HL-60/S4 (cell line): ENCODE measurements around the gene HDAC4.

Experiments
- in situ Hi-C: fragments of 300-500 bp; cut with MboI; formaldehyde crosslinking; loops from 2 replicates; pipeline ENCODE4 v1.14.3; 2022; ENCODE audit warnings: low sequenced_read_pairs

The HDAC4 gene

DNA sequence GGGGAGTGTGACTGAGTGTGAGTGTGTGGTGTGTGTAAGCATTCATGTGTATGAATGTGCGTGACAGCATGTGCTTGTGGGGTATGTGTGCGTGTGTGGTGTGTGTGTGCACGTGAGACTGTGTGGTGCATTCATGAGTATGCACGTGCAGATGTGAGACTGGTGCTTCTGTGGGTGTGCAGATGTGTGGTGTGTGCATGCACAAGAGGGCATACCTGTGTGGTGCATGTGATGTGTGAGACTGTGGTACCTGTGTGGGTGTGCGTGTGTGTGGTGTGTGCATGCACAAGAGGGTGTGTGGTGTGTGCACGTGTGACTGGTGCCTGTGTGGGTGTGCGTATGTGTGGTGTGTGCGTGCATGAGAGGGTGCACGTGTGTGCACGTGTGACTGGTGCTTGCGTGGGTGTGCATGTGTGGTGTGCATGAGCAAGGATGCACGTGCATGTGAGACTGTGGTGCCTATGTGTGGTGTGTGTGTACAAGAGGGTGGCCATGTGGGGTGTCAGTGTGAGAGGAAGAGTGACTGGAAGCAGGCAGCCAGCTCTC lies 339.6 kb downstream of the HDAC4 start:
- in situ Hi-C loops, result no loop called here

DNA sequence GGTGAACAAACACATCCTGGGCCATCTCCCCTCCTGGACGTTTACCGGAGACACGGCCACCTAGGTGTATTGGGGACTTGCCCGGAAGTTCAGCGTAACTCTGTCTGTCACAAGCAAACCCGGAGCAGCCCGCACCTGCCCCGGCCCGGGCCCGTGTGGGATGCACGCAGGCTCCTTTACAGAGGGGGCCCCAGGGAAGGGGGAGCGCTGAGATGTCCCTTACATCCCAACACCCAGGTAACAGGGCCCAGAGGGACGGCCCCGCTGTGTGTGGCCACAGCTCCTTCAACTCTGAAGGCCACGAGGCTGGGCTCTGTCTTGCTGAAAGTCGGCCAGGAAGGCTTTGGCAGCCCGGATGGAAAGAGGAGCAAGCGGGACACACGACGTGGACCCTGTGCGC lies 340.1 kb downstream of the HDAC4 start:
- in situ Hi-C loops, result no loop called here

GRCh38 chr2:239059854-239060253 lies 341.0 kb downstream of the HDAC4 start:
- in situ Hi-C loops, result no loop called here

DNA sequence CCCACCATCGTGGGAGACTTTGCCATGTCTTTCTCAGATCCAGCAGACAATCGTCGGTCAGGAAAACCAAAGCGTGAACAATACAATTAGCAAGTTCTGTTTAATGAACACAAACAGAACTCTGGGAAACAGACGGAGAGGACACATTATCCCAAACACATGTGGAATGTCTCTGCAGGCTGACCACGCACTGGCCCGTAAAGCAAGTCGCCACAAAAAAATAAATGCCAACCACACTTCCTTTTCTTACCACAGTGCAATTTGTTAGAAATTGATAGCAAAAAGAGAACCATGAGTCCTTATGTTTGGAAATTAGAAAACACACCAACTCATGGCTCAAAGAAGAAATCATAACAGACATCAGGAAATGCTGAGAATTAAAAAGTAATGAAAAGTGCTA lies 342.1 kb downstream of the HDAC4 start:
- in situ Hi-C loops, result no loop called here

GRCh38 chr2:239057533-239057932 lies 343.3 kb downstream of the HDAC4 start:
- in situ Hi-C loops, result no loop called here

DNA sequence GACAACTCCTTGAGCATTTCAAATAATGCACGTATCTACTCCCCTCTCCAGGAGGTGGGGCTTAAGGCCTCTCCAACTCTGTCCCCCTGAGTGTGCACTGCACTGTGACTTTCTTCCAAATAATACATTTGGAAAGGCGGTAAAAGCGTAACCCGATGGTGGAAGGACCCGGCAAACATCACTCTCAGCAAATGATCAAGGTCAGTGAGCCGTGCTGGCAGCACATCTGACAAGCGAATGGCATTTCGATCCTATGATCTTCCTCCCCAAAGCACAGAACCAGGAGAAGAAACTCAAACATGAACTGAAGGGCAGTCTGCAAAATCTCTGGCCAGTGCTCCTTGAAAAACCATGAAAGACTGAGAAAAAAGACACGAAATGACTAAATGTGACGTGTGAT lies 344.2 kb downstream of the HDAC4 start:
- in situ Hi-C loops, result no loop called here

GRCh38 chr2:239055756-239056493 lies 344.9 kb downstream of the HDAC4 start:
- in situ Hi-C loops, result no loop called here

GRCh38 chr2:239054921-239055320 lies 345.9 kb downstream of the HDAC4 start:
- in situ Hi-C loops, result no loop called here

GRCh38 chr2:239053801-239054503 lies 346.9 kb downstream of the HDAC4 start:
- in situ Hi-C loops, result no loop called here

DNA sequence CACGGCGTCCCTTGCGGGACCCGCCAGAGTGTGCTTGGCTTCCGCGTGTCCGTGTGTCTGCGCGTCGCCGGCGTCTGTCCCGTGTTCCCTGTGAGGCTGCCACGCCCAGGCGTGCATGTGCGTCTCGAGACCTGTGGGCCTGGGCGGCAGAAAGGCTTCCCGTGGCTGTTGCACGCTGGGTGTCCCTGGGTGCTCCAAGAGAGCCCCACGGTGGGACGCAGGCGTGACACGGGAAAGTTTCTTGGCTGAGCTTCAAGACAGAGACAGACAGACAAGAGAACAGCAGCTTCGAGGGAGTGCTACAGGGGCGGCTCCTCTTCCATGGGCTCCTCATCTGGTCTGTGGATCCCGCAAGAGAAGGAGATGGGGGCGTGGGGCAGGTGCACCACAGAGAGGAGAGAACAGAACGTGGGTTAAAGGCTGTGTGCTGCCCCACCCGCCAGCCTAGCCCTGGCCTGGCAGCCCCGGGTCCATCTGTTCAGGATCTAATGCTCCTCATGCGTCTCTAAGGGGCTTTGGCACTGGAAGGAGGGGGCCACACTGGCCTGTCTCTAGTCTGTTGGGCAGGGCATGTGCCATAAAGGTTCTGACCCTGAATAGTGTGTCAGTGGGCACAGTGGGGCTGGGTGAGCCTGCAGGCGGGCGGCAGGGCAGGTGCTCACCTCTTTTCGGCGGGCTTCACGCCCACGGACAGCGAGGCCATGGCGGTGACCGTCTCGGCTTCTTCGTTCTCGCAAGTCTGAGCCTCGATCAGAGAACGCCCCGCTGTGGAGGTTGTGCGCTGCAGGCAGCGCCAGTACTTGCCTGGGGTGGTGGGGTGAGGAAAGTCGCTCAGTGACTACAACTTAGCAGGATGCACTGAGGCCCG lies 347.8 kb downstream of the HDAC4 start:
- in situ Hi-C loops, result no loop called here

DNA sequence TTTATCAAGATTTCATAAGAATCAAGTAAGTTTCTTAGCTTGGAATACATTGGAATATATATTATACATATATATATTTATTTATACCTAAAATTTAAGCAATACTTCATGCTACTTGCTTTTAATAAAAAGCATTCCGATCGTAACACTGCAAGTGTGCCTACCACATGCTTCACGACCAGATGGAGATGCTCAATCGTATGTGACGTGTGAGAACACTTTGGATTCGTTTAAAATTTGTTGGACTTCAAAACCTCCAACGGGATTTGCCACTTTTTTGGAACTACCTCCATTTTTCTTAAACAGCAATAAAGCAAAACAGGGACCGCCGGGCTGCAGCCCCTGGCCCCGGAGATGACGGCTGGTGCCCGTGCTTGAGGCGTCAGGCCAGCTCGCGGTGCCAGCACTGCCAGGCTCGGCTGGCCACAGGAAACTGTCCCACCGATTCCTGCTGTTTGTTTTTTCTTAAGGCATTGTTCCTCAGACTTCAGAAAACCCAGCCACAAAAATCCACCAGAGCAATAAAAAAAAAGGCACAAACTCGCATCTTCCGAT lies 348.9 kb downstream of the HDAC4 start:
- in situ Hi-C loops, result no loop called here

GRCh38 chr2:239050252-239050649 lies 350.6 kb downstream of the HDAC4 start:
- in situ Hi-C loops, result no loop called here

DNA sequence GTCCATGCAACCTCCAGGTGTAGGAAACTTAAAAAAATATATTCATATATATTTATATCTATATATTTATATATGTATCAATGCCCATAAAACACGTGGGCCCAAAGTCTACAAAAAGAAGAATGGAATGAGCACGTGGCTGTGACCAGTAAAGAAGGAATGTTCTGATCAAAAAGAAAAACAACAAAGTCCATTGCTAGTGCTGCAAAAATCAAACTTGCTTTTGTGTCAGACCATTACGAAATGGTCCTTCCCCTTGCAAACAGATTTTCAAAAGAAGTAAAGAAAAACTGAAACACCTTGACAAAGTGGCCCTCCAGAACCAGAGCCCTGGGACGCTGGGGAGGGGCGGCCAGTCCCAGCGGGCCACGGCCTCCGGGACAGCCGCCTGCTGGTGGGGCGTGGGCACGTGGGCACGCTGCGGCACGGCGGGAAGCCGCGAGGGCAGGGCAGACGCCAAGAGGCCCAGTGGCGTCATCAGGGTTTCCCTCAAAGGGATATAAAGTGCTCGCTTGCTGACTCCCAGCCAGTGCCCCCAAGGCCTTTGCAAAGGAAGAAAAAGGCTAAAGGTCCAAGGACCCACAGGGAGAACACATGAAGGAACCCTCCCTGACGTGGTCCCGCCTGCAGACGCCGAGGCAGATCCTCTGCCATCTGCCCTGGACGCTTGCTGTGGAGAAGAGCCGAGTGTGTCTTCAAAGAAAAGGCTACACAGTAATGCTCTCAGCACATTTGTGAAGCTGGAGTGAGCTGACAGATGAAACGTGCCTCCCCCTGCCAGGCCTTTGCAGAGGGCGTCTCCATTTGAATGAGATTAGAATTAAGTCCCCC lies 351.2 kb downstream of the HDAC4 start:
- in situ Hi-C loops, result no loop called here

DNA sequence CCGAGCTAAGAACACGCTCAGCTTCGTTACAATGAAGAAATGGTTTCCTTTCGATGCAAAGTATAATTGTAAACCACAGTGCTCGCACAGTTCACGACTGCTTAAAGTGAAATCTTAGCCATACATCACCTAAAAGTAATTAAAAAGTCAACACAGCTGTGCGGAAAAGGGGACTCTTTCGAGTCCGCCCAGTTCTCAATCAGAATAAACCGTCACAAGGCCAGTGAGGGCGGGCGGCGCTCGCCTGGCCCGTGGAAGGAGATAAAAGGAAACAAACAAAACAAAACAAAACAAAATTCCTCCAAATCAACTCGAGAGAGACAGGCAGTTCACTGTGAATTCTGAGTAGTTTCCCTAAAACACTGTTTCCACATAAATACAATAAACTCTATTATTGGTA lies 352.1 kb downstream of the HDAC4 start:
- in situ Hi-C loops, result no loop called here

- in situ Hi-C loops, result no loop called here
These were observed 353.0 kb downstream of the HDAC4 start for GRCh38 chr2:239047861-239048260.

DNA sequence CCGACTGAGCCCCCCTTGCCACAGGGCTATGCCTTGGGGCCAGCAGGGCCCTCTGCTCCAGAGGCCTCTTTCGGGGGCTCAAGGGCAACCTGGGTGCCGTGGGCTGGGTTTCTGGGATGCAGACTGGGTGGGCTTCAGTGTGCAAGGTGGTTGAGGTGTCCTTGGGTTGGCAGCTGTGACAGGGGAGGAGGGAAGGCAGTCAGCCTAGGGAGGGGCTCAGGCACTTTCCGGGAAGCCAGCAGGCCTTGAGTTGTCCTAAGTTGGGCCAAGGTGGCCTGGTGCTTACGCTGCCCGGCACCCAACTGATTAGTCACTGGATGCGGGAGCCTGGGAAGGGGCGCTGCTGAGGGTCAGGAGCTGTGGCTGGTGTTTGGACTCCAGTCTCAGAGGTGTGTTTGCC lies 353.4 kb downstream of the HDAC4 start:
- in situ Hi-C loops, result no loop called here

- in situ Hi-C loops, result no loop called here
These were observed 354.0 kb downstream of the HDAC4 start for GRCh38 chr2:239046822-239047221.

DNA sequence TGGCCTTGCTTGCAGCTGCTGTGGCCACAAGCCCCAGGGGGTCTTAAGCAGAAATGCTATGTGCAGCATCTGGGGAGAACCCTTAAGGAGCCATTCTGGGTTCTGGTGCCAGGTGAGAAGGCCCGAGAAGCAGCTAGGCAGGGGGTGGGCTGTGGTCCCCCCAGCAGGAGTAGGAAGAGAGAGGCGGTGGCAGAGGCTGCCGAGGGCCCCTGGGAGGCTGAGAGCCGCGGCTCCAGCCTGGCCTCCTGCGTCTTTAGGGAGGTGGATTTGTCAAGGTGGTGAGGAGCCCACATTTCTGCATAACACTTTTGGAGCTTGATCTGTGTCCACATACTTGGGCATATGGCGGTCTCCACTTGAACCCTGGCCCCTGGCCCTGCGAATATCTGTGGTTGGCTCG lies 356.5 kb downstream of the HDAC4 start:
- in situ Hi-C loops, result no loop called here

- in situ Hi-C loops, result no loop called here
These were observed 357.5 kb downstream of the HDAC4 start for GRCh38 chr2:239043326-239043725.
